ENCODE data around the gene TCEAL3. TPM values are rescaled to one million over a fixed set of nuclear protein-coding genes. Genes with fewer than 3 reads are reported as not detected.
"Not testable (repeated sequence)": the region's sequence is repeated elsewhere in the genome, so short reads cannot be mapped to it uniquely, and the experiment has no call there.

The TCEAL3 gene
- polyA plus RNA-seq, 1 donor from 2014 or later, result 42.5 TPM

GRCh38 chrX:103635436-103635835, 27.7 kb downstream of the TCEAL3 start (continued):
- TF ChIP-seq CTCF (IDR thresholded peaks at IDR 0.05; ENCODE audit: poor library complexity, severe bottlenecking), result no peak
- no peak for TF ChIP-seq EZH2 (IDR thresholded peaks at IDR 0.05; ENCODE audit: borderline replicate concordance, insufficient read depth, low read length, poor library complexity, severe bottlenecking)

- H3K9ac ChIP-seq (ENCODE audit: low read length), result no peak overlapping the region
Measured at GRCh38 chrX:103637604-103638338, 30.0 kb downstream of the TCEAL3 start.

GRCh38 chrX:103638479-103639346, 30.9 kb downstream of the TCEAL3 start:
- H3K9me3 ChIP-seq (ENCODE audit: low read length); H3K9ac ChIP-seq (ENCODE audit: low read length); H3K27ac ChIP-seq (ENCODE audit: low read length); H3K79me2 ChIP-seq (replicated peaks; ENCODE audit: insufficient read depth, low read length); H3K9me2 ChIP-seq (ENCODE audit: insufficient read depth, low read length); H3F3A ChIP-seq (ENCODE audit: insufficient read depth, low read length, poor library complexity, severe bottlenecking); H3K36me3 ChIP-seq (ENCODE audit: insufficient read depth, low read length); H4K20me1 ChIP-seq (ENCODE audit: insufficient read depth); H3K4me2 ChIP-seq (ENCODE audit: low read length); H2AFZ ChIP-seq (ENCODE audit: low read depth, low read length); H3K27me3 ChIP-seq (ENCODE audit: insufficient read depth, low read depth, low read length): not testable (repeated sequence)
- H3K4me3 ChIP-seq (ENCODE audit: low read length), result peak overlapping the region; percentile 15

More at GRCh38 chrX:103637604-103638338, 30.0 kb downstream of the TCEAL3 start:
- H3K4me3 ChIP-seq (ENCODE audit: low read length), result no peak overlapping the region
- H3K79me2 ChIP-seq (replicated peaks; ENCODE audit: insufficient read depth, low read length), result no peaks in the 10 kb centered on the region
- no peaks in the 10 kb centered on the region for H3K9me2 ChIP-seq (ENCODE audit: insufficient read depth, low read length)
- H2AFZ ChIP-seq (ENCODE audit: low read depth, low read length), result no peak overlapping the region
- no peaks in the 10 kb centered on the region for H3K27me3 ChIP-seq (ENCODE audit: insufficient read depth, low read depth, low read length)
- no peaks in the 10 kb centered on the region for H3K36me3 ChIP-seq (ENCODE audit: insufficient read depth, low read length)
- H3K27ac ChIP-seq (ENCODE audit: low read length), result no peak overlapping the region
- no peak overlapping the region for H3K4me2 ChIP-seq (ENCODE audit: low read length)
- no peaks in the 10 kb centered on the region for H4K20me1 ChIP-seq (ENCODE audit: insufficient read depth)
- no peaks in the 10 kb centered on the region for H3K9me3 ChIP-seq (ENCODE audit: low read length)
- no peak for TF ChIP-seq REST (IDR thresholded peaks at IDR 0.05; ENCODE audit: borderline replicate concordance)
- no peak for TF ChIP-seq EZH2 (IDR thresholded peaks at IDR 0.05; ENCODE audit: borderline replicate concordance, insufficient read depth, low read length, poor library complexity, severe bottlenecking)
- no peak for TF ChIP-seq EP300 (conservative IDR thresholded peaks at IDR 0.05; ENCODE audit: poor library complexity, severe bottlenecking)
- TF ChIP-seq CTCF (IDR thresholded peaks at IDR 0.05; ENCODE audit: poor library complexity, severe bottlenecking), result no peak
- TF ChIP-seq POLR2AphosphoS5 (IDR thresholded peaks at IDR 0.05), result no peak
- H3F3A ChIP-seq (ENCODE audit: insufficient read depth, low read length, poor library complexity, severe bottlenecking), result no peaks in the 10 kb centered on the region
